NB4 (cell line): Measurements from ENCODE around the gene POLR2E.

Experiments
- DNase-seq: peaks from one replicate; pipeline ENCODE4 v3.0.0; 2010; ENCODE audit warnings: low read depth
- H3K4me3 ChIP-seq: one replicate; pipeline ENCODE4 v1.5.1; 2011; ENCODE audit warnings: mild to moderate bottlenecking, low read depth, low read length, moderate library complexity
- CTCF ChIP-seq: IDR thresholded peaks from one replicate; pipeline ENCODE4 v1.5.1; 2012; ENCODE audit warnings: low read depth, low read length
- MAX ChIP-seq: IDR thresholded peaks from 2 replicates; pipeline ENCODE4 v1.6.1; 2011; ENCODE audit warnings: low read depth, low read length
- MYC ChIP-seq: IDR thresholded peaks from 2 replicates; pipeline ENCODE4 v1.6.1; 2011; ENCODE audit warnings: low read depth, low read length
- POLR2A ChIP-seq: IDR thresholded peaks from 2 replicates; pipeline ENCODE4 v1.6.1; 2011; ENCODE audit warnings: mild to moderate bottlenecking; ENCODE audit not compliant: insufficient read length; ENCODE audit errors: extremely low read depth

The POLR2E gene

DNA sequence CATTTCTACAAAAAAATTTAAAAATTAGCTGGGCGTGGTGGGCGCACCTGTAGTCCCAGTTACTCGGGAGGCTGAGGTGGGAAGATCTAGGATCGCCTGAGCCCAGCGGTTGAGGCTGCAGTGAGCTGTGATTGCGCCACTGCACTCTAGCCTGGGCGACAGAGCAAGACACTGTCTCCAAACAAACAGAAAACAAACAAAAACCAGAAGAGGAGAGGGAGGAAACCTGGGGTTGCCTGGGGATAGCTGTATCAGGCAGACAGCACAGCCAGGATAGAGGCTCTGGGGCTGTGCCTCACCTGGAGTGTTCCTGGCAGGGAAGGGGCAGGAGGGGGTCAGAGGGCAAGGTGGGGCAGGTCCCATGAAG is 2.6 kb upstream of the POLR2E start:
- H3K4me3 ChIP-seq: no peak overlapping the region
- TF ChIP-seq MYC (no peak), POLR2A (no peak), MAX (no peak), CTCF (no peak)
- DNase-seq: no peak

DNA sequence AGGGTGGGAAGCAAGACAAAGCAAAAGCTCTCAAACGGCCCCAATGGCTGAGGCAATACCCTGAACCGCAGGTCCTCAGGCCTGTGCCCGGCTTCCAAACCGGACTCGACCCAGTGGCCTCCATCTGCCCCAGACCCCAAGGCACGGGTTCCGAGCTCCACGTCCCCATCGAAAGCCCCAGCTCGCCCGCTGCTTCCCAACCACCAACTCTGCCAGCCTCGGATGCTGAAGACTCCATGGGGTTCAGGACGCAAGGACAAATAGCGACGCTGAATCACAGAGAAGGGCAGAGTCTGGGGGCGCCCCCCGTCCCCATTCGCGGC is 559 bp downstream of the POLR2E start:
- no peak for DNase-seq
- peak overlapping the region; percentile 75 for H3K4me3 ChIP-seq

DNA sequence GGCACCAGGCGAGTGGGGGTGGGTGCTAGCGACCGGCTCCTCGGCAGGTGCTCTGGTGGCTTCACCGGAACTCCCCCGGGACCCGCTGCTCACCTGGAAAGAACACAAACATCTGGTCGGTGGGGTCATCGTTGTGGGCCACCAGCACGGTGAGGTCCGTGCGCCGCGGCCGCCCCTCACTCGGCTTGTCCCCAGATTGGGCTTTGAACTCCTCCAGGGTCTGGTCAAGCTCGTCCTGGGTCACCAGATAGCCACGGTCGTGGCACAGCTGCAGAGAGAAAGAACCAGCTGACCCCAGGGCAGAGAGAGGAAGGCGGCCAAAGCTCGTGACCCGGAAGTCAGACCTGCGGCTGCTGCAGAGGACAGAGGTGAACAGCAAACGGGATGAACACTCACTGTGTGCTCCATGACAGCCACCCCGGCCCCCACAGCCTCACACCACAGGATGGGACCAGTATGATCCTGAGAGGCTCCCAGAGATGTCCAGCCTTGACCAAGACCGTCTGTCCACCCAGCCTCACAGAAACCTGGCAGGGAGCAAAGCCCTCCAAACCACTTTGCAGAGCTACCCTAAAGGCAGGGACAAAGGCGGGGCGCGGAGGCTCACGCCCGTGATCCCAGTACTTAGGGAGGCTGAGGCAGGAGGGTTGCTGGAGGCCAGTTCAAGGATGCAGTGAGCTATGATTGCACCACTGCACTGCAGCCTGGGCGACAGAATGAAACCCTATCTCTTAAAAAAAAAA is 1.2 kb downstream of the POLR2E start:
- DNase-seq: no peak
- peak overlapping the region; percentile 75 for H3K4me3 ChIP-seq
- no peak for TF ChIP-seq MAX
- TF ChIP-seq CTCF: no peak
- no peak for TF ChIP-seq MYC
- no peak for TF ChIP-seq POLR2A

More for the DNA sequence above, 559 bp downstream of the POLR2E start:
- TF ChIP-seq MAX: no peak
- TF ChIP-seq POLR2A: no peak
- no peak for TF ChIP-seq CTCF
- TF ChIP-seq MYC: no peak

- H3K4me3 ChIP-seq: no peak overlapping the region
- TF ChIP-seq CTCF (no peak), MYC (no peak), POLR2A (no peak), MAX (no peak)
These were observed 1.8 kb downstream of the POLR2E start for GRCh38 chr19:1093330-1093729.

DNA sequence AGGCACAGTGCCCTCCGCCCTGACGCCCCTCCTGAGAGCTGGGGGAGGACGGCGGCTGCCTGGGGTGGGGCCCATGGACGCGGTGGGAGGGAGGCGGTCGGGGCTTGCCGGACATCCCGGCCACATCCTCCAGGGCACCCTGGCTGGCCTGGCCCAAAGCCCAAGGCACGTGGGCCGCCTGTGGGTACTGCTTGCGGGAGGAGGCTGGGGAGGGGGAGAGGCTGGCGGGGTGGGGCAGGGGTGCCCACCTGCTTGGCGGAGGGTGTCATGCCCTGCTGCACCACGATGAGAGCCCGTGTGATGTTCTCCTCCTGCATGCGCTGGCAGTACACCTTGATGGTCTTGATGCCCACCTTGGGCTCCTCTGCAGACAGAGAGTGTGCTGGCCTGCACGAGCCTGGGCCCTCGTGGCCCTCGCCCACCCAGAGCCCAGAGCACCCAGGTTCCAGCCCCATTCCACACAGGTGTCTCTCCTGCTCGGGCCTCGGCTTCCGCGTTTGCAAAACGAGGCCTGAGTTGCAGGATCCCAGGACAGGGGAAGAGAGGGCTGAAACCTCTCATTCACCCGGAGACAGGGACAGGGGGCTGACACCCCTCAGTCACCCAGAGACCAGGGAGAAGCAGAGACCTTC is 3.5 kb downstream of the POLR2E start:
- no peak for DNase-seq
- H3K4me3 ChIP-seq: no peak overlapping the region
- TF ChIP-seq CTCF (no peak), MAX (no peak)

More at GRCh38 chr19:1093330-1093729, 1.8 kb downstream of the POLR2E start:
- no peak for DNase-seq
